ENCODE measurements around the gene KLHL1.

KLHL1 gene

GRCh38 chr13:69872321-69873047, 235.8 kb downstream of the KLHL1 start:
- DNase-seq (ENCODE audit: low read depth): no peak

- no peak for DNase-seq (ENCODE audit: low read depth)
Observed at GRCh38 chr13:69866555-69866954, 241.7 kb downstream of the KLHL1 start.

GRCh38 chr13:69857183-69857821, 250.9 kb downstream of the KLHL1 start:
- no peak for DNase-seq (ENCODE audit: low read depth)

GRCh38 chr13:69856331-69856730, 251.9 kb downstream of the KLHL1 start:
- no peak for DNase-seq (ENCODE audit: low read depth)

- DNase-seq (ENCODE audit: low read depth): no peak
Observed at GRCh38 chr13:69828527-69828926, 279.7 kb downstream of the KLHL1 start.

GRCh38 chr13:69820180-69820579, 288.1 kb downstream of the KLHL1 start:
- no peak for DNase-seq (ENCODE audit: low read depth)

GRCh38 chr13:69817333-69817869, 290.9 kb downstream of the KLHL1 start:
- no peak for DNase-seq (ENCODE audit: low read depth)

GRCh38 chr13:69809152-69809551, 299.1 kb downstream of the KLHL1 start:
- no peak for DNase-seq (ENCODE audit: low read depth)

GRCh38 chr13:69796256-69796655, 312.0 kb downstream of the KLHL1 start:
- no peak for DNase-seq (ENCODE audit: low read depth)

- no peak for DNase-seq (ENCODE audit: low read depth)
Observed at GRCh38 chr13:69793783-69794453, 314.3 kb downstream of the KLHL1 start.

- DNase-seq (ENCODE audit: low read depth): no peak
Observed at GRCh38 chr13:69776937-69777336, 331.3 kb downstream of the KLHL1 start.

GRCh38 chr13:69769608-69770007, 338.6 kb downstream of the KLHL1 start:
- no peak for DNase-seq (ENCODE audit: low read depth)

- no peak for DNase-seq (ENCODE audit: low read depth)
Observed at GRCh38 chr13:69761581-69761980, 346.7 kb downstream of the KLHL1 start.

GRCh38 chr13:69755101-69755500, 353.2 kb downstream of the KLHL1 start:
- DNase-seq (ENCODE audit: low read depth): no peak

- DNase-seq (ENCODE audit: low read depth): no peak
Observed at GRCh38 chr13:69751259-69751658, 357.0 kb downstream of the KLHL1 start.

- no peak for DNase-seq (ENCODE audit: low read depth)
Observed at GRCh38 chr13:69737129-69737935, 370.9 kb downstream of the KLHL1 start.

GRCh38 chr13:69721631-69722030, 386.6 kb downstream of the KLHL1 start:
- DNase-seq (ENCODE audit: low read depth): no peak

- DNase-seq (ENCODE audit: low read depth): no peak
Observed at GRCh38 chr13:69720278-69720983, 387.8 kb downstream of the KLHL1 start.

GRCh38 chr13:69706807-69707206, 401.4 kb downstream of the KLHL1 start:
- no peak for DNase-seq (ENCODE audit: low read depth)

- no peak for DNase-seq (ENCODE audit: low read depth)
Observed at GRCh38 chr13:69704311-69704710, 403.9 kb downstream of the KLHL1 start.

- DNase-seq (ENCODE audit: low read depth): no peak
Observed at GRCh38 chr13:69690999-69691398, 417.3 kb downstream of the KLHL1 start.
